Measurements from ENCODE around the gene FAM227A. TPM values are rescaled to one million over a fixed set of nuclear protein-coding genes. Genes with fewer than 3 reads are reported as not detected.
"Not testable (repeated sequence)": the region's sequence is repeated elsewhere in the genome, so short reads cannot be mapped to it uniquely, and the experiment has no call there.

The FAM227A gene
- total RNA-seq, 1 experiment from 2014 or later, result 2.3 TPM

- DNase-seq (ENCODE audit: low read depth), result no peak
Measured at GRCh38 chr22:38611559-38611958, 44.6 kb downstream of the FAM227A start.

GRCh38 chr22:38610234-38610633 is 46.0 kb downstream of the FAM227A start:
- no peak for DNase-seq (ENCODE audit: low read depth)

- no peak for DNase-seq (ENCODE audit: low read depth)
Measured at GRCh38 chr22:38608992-38609750, 47.0 kb downstream of the FAM227A start.

GRCh38 chr22:38607680-38608079 is 48.5 kb downstream of the FAM227A start:
- DNase-seq (ENCODE audit: low read depth), result no peak

- no peak for DNase-seq (ENCODE audit: low read depth)
Measured at GRCh38 chr22:38602166-38602565, 54.0 kb downstream of the FAM227A start.

GRCh38 chr22:38601221-38601764 is 54.9 kb downstream of the FAM227A start:
- no peak for DNase-seq (ENCODE audit: low read depth)

GRCh38 chr22:38599466-38599865 is 56.7 kb downstream of the FAM227A start:
- DNase-seq (ENCODE audit: low read depth), result no peak

DNA sequence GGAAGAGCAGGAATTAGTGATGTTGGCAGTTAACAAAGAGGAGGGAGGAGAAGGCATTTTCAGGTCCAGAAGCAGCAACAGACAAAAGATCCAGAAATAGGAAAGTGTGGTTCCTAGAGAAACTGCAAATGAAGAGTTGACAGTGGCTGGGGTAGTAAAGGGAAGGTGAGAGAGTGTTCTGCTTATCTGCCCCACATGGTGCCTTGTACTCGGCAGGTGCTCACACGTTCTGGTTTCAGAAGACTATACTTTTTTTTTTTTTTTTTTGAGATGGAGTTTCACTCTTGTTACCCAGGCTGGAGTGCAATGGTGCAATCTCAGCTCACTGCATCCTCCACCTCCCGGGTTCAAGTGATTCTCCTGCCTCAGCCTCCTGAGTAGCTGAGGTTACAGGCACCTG is 73.3 kb downstream of the FAM227A start:
- not testable (repeated sequence) for DNase-seq (ENCODE audit: low read depth)

- DNase-seq (ENCODE audit: low read depth), result no peak
Measured at GRCh38 chr22:38578505-38578904, 77.7 kb downstream of the FAM227A start.

DNA sequence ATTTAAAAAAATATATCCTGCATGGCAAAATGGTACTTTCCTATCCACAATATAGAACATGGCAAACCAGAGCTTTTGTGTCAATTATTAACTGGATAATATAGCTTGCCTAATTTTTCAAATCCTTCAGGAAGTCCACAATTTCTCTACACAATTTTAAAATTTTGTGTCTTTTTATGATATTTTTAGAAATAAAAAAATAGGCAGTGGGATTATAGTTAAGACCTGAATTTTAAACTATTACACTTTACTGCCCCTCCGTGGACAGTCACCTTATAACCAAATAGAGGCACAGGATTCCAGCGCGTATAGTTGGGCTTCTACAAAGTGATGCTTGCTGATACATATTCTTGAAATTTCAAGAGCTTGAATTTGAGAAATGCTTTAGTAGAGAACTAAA is 84.1 kb downstream of the FAM227A start:
- peak; percentile 40 for DNase-seq (ENCODE audit: low read depth)

- DNase-seq (ENCODE audit: low read depth), result peak; percentile 30
Measured at GRCh38 chr22:38570779-38571364, 85.3 kb downstream of the FAM227A start.

DNA sequence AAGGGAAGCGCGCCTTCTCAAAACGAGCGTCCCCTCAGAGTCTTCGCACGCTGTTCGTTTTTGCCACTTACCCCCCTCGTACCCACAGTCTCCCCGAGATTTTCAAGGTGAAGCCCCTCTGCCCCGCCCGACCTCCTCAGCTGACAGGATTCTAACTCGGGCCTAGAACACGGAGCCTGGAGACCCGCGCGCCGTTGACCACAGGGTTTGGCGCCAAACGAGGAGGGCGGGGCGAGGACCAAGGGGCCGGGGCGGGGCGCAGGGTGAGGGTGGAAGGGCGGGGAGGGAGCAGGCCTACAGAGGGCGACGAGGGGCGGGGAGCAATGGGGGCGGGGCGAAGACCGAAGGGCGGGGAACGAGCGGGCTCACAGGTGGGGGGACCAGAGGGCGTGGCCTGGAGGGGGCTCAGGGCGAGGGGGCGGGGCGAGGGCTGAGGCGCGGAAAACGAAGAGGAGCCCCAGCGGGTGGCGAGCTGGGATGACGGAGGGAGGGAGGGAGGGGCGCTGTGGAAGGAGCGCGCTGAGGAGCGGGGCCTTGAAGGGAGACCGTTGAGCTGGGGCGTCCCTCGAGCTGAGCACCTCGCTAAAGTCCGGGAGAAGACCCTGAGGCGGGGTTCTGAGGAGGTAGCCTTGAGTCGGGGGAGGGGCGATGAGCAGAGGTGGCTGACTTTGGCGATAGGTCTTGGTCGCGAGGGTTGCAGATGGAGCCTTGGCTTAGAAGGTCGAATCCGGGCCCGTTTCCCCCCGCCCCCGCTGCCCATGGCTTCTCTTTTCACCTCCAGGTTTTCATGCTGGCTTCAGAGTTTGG is 86.0 kb downstream of the FAM227A start, which contains the start of gene DMC1:
TSS of gene DMC1 (minus strand) at position 212 of the 807 bp plus-strand sequence. CDS start 1,927 bp downstream, outside the sequence.
- peak; percentile 75 for DNase-seq (ENCODE audit: low read depth)

GRCh38 chr22:38569181-38569971 is 86.8 kb downstream of the FAM227A start:
- DNase-seq (ENCODE audit: low read depth), result no peak

DNA sequence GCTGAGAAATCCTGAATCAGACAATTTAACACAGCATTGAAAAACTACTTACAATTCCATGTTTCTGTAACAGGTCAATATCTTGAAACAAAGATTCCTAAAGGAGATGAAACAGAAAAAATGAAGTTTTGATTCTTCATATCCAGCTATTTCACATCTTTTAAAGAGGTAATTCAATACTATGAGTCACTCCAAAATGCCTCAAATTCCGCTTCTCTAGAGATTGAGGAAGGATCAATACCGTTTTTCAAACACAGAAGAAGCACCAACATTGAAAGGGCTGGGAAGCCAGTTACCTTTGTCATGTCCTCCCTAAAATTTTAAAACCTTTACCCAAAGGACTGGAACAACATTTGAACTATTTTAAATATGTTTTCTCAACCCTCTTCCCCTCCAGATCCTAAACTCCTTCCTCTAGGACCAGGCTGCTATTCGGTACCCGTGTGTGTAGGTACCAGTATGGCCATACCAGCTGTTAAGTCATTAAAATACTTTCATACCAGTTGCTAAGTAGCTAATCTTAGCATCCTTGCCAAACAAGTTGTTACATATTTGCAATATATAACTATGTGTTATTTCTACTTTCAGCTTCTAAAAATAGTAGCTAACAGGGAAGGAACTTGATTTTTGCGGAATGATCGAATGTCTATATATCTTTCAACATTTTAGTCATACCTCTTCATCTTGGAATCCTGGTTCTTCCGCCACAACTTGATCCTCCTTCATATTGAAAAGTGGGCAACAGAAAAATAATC is 88.5 kb downstream of the FAM227A start:
- no peak for DNase-seq (ENCODE audit: low read depth)

- no peak for DNase-seq (ENCODE audit: low read depth)
Measured at GRCh38 chr22:38566726-38567504, 89.3 kb downstream of the FAM227A start.

GRCh38 chr22:38565441-38565840 is 90.8 kb downstream of the FAM227A start:
- no peak for DNase-seq (ENCODE audit: low read depth)

GRCh38 chr22:38564669-38565068 is 91.5 kb downstream of the FAM227A start:
- DNase-seq (ENCODE audit: low read depth), result no peak

- DNase-seq (ENCODE audit: low read depth), result peak; percentile 21
Measured at GRCh38 chr22:38554281-38554680, 101.9 kb downstream of the FAM227A start.

DNA sequence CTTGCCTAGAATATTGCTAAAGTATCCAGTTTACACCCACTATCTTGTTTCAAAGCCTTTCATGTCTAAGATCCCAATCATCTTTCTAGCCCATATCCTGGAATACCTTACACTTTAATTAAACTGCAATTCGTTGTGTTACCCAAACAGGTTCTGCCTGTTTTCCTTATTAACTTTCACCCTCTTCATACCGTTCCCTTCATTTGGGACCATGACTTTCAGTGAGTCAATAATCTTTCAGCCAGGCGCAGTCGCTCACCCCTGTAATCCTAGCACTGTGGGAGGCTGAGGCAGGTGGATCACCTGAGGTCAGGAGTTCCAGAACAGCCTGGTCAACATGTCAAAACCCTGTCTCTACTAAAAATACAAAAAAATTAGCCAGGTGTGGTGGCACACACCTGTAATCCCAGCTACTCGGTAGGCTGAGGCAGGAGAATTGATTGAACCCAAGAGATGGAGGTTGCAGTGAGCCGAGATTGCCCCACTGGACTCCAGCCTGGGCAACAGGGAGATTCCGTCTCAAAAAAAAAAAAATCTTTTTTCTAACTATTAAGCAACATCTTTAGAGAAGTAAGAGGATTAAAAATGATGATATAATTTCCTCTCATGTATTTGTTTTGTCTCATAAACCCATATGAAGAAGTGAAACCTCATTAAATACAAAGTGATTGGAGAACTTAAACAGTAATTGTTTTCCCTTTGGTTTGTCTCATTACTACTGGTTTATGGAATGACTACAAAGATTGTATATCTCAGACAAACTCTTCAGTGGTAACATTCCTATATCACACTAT is 106.9 kb downstream of the FAM227A start:
- no peak for DNase-seq (ENCODE audit: low read depth)

Data from RPMI7951 (cell line).